ENCODE data around the gene GPR160.

- TF ChIP-seq LCOR (CRISPR knock-in tag; IDR thresholded peaks at IDR 0.05) (no peak), SP2 (IDR thresholded peaks at IDR 0.05; ENCODE audit: extremely low read depth, low read depth, low read length, poor library complexity, severe bottlenecking) (no peak), MAFF (IDR thresholded peaks at IDR 0.05; ENCODE audit: low read length) (no peak)
Observed at GRCh38 chr3:170056710-170057454, 19.1 kb downstream of the GPR160 start.

Measured in K562 (cell line).